DOHH2 (cell line): ENCODE measurements around the gene ABCC9.

Experiments used
- CTCF ChIP-seq: fragments of 200-600 bp; sonication (generic); IDR thresholded peaks from one replicate; pipeline ENCODE4 v1.5.1; 2014; ENCODE audit warnings: antibody characterized with exemption, mild to moderate bottlenecking, low read depth, low read length; ENCODE audit not compliant: poor library complexity, severe bottlenecking
- EZH2phosphoT487 ChIP-seq: fragments of 200-600 bp; sonication (generic); IDR thresholded peaks from 2 replicates; pipeline ENCODE4 v1.6.1; 2017; ENCODE audit warnings: borderline replicate concordance, mild to moderate bottlenecking, antibody characterized with exemption, low read length, moderate library complexity, mixed read lengths

GRCh38 chr12:21910657-21911056 lies 30.6 kb downstream of the ABCC9 start:
- TF ChIP-seq CTCF (no peak), EZH2phosphoT487 (no peak)
